KMS-11 (cell line): ENCODE data around the gene TBC1D10B.
"Not testable (repeated sequence)": the region's sequence is repeated elsewhere in the genome, so short reads cannot be mapped to it uniquely, and the experiment has no call there.

Experiments
- H2AFZ ChIP-seq: fragments of 200-600 bp; sonication (generic); 2 replicates; pipeline ENCODE4 v1.6.1; 2016; ENCODE audit warnings: antibody characterized with exemption, mixed run types, low read depth
- H3K27ac ChIP-seq: fragments of 200-600 bp; sonication (generic); 2 replicates; pipeline ENCODE4 v1.6.1; 2016; ENCODE audit warnings: mild to moderate bottlenecking, mixed run types
- H3K27me3 ChIP-seq: fragments of 200-600 bp; sonication (generic); 2 replicates; pipeline ENCODE4 v1.6.1; 2017; ENCODE audit warnings: mild to moderate bottlenecking, low read depth, mixed run types, moderate library complexity; ENCODE audit not compliant: insufficient read depth
- H3K36me3 ChIP-seq: fragments of 200-600 bp; sonication (generic); 2 replicates; pipeline ENCODE4 v1.6.1; 2017; ENCODE audit warnings: mild to moderate bottlenecking, mixed run types; ENCODE audit not compliant: insufficient read depth
- H3K4me1 ChIP-seq: fragments of 200-600 bp; sonication (generic); 2 replicates; pipeline ENCODE4 v1.6.1; 2016; ENCODE audit warnings: mild to moderate bottlenecking, low read depth, mixed run types; ENCODE audit not compliant: poor library complexity, severe bottlenecking
- H3K4me2 ChIP-seq: fragments of 200-600 bp; sonication (generic); 2 replicates; pipeline ENCODE4 v1.7.0; 2016; ENCODE audit warnings: mild to moderate bottlenecking, mixed run types
- H3K4me3 ChIP-seq: fragments of 200-600 bp; sonication (generic); IDR thresholded peaks from 2 replicates; pipeline ENCODE4 v1.6.1; 2017; ENCODE audit warnings: low read depth, low read length, mixed read lengths; ENCODE audit not compliant: insufficient read depth
- H3K79me2 ChIP-seq: fragments of 200-600 bp; sonication (generic); 2 replicates; pipeline ENCODE4 v1.6.1; 2016; ENCODE audit warnings: low read depth, mixed run types; ENCODE audit not compliant: insufficient read depth
- H3K9ac ChIP-seq: fragments of 200-600 bp; sonication (generic); 2 replicates; pipeline ENCODE4 v1.6.1; 2016; ENCODE audit warnings: mild to moderate bottlenecking, mixed run types
- H4K20me1 ChIP-seq: fragments of 200-600 bp; sonication (generic); 2 replicates; pipeline ENCODE4 v1.6.1; 2016; ENCODE audit warnings: mild to moderate bottlenecking, mixed run types; ENCODE audit not compliant: insufficient read depth
- CTCF ChIP-seq: fragments of 200-600 bp; sonication (generic); conservative IDR thresholded peaks from 2 replicates; pipeline ENCODE4 v1.6.1; 2017; ENCODE audit warnings: low read depth, mild to moderate bottlenecking, antibody characterized with exemption, low read length, moderate library complexity, mixed read lengths

TBC1D10B gene

GRCh38 chr16:30397776-30398660 is 27.7 kb upstream of the TBC1D10B start:
- Histone ChIP-seq H3K4me1 (peaks cover 14% of the 10 kb centered on the region), H3K4me3 (no peak overlapping the region), H3K9ac (no peak overlapping the region), H3K27ac (no peak overlapping the region), H4K20me1 (no peaks in the 10 kb centered on the region), H3K27me3 (no peaks in the 10 kb centered on the region), H3K36me3 (0 out of 2 replicates have a peak, but pooled peaks cover 3% of the 10 kb centered on the region), H3K4me2 (no peak overlapping the region), H3K79me2 (peaks cover 13% of the 10 kb centered on the region; the same call in 1 of the 2 replicates), H2AFZ (no peak overlapping the region)
- no peak for TF ChIP-seq CTCF

DNA sequence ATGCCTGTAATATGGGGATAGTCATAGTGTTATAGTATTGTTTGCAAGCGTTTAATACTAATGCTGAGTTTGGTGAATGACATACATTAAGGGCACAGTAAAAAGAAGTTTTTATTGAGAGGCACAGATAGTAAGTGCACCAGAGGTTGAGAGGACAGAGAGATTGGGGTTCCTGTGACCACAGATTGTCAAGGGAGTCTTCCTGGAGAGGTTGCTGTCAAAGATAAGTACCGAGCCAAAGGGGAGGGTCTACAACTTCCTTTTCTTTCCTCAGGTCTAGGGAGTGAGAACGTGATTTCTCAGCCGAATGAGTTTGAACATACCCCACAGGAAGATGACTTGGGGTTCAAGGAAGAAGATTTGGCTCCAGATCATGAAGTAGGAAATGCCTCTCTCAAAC is 26.8 kb upstream of the TBC1D10B start:
- Histone ChIP-seq H3K4me3 (no peak overlapping the region), H3K27ac (no peak overlapping the region), H3K4me2 (peak overlapping the region; percentile 93; the same call in 1 of the 2 replicates), H2AFZ (no peak overlapping the region), H3K9ac (no peak overlapping the region), H3K27me3 (no peaks in the 10 kb centered on the region), H3K36me3 (0 out of 2 replicates have a peak, but pooled peaks cover 3% of the 10 kb centered on the region), H4K20me1 (no peaks in the 10 kb centered on the region), H3K79me2 (peaks cover 13% of the 10 kb centered on the region; the same call in 1 of the 2 replicates), H3K4me1 (peaks cover 14% of the 10 kb centered on the region)
- no peak for TF ChIP-seq CTCF

DNA sequence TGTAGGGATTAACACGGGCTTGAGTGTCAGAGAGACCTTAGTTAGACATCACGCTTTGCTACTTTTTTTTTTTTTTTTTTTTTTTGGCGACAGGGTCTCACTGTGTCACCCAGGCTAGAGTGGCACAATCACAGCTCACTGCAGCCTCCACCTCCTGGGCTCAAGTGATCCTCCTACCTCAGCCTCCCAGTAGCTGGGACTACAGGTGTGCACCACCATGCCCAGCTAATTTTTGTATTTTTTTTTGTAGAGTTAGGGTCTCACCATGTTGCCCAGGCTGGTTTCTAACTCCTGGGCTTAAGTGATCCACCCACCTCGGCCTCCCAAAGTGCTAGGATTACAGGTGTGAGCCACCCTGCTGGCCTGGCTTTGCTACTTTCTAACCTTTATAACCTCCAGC is 26.3 kb upstream of the TBC1D10B start:
- not testable (repeated sequence) for H3K4me3 ChIP-seq, H3K9ac ChIP-seq, H4K20me1 ChIP-seq, H3K27me3 ChIP-seq, H3K27ac ChIP-seq, H2AFZ ChIP-seq, H3K36me3 ChIP-seq
- H3K4me1 ChIP-seq, result peaks cover 14% of the 10 kb centered on the region
- peaks cover 13% of the 10 kb centered on the region; the same call in 1 of the 2 replicates for H3K79me2 ChIP-seq
- peak overlapping the region; percentile 93 for H3K4me2 ChIP-seq

GRCh38 chr16:30395992-30396585 is 25.8 kb upstream of the TBC1D10B start:
- H4K20me1 ChIP-seq, result no peaks in the 10 kb centered on the region
- peak overlapping the region; percentile 36; the same call in 1 of the 2 replicates for H3K27ac ChIP-seq
- H3K79me2 ChIP-seq, result peaks cover 13% of the 10 kb centered on the region; the same call in 1 of the 2 replicates
- 0 out of 2 replicates have a peak, but pooled peaks cover 3% of the 10 kb centered on the region for H3K36me3 ChIP-seq
- no peak overlapping the region for H3K4me3 ChIP-seq
- no peak for TF ChIP-seq CTCF
- H2AFZ ChIP-seq, result peak overlapping the region; percentile 87
- peaks cover 14% of the 10 kb centered on the region for H3K4me1 ChIP-seq
- H3K4me2 ChIP-seq, result peak overlapping the region; percentile 93
- H3K9ac ChIP-seq, result peak overlapping the region; percentile 60; the same call in 1 of the 2 replicates
- no peaks in the 10 kb centered on the region for H3K27me3 ChIP-seq
